ENCODE measurements around the gene KAT6B.

DNA sequence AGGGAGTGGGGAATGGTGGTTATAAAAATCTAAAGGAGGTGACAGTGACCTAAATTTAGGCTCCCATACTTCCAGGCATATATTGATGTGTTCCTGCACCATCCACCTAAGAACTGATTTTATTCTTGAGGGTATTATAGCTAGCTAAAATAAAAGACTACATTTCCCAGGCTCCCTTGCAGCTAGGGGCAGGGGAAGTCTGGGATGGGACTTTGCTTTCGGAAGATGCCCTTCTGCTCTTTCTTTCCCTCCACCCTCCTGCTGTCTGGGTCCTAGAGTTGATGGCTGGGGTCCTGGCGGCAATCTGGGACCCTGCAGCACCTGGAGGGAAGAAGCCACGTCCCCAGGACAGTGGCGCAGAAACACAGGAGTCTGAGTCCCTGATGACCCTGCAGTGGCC lies 231.3 kb downstream of the KAT6B start:
- TF ChIP-seq, protein P1, sequence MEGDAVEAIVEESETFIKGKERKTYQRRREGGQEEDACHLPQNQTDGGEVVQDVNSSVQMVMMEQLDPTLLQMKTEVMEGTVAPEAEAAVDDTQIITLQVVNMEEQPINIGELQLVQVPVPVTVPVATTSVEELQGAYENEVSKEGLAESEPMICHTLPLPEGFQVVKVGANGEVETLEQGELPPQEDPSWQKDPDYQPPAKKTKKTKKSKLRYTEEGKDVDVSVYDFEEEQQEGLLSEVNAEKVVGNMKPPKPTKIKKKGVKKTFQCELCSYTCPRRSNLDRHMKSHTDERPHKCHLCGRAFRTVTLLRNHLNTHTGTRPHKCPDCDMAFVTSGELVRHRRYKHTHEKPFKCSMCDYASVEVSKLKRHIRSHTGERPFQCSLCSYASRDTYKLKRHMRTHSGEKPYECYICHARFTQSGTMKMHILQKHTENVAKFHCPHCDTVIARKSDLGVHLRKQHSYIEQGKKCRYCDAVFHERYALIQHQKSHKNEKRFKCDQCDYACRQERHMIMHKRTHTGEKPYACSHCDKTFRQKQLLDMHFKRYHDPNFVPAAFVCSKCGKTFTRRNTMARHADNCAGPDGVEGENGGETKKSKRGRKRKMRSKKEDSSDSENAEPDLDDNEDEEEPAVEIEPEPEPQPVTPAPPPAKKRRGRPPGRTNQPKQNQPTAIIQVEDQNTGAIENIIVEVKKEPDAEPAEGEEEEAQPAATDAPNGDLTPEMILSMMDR (IDR thresholded peaks at IDR 0.05), result no peak
- TF ChIP-seq POLR2A (IDR thresholded peaks at IDR 0.05), result no peak

Measured in prostate gland (tissue), 2 donors.